HFFc6 (cell line): ENCODE results near the gene MIAT. TPM values are rescaled to one million over a fixed set of nuclear protein-coding genes. Genes with fewer than 3 reads are reported as not detected.

Experiments
- DNase-seq: peaks from one replicate; pipeline ENCODE4 v3.0.0-alpha.2; 2018
- H3K27ac Mint-ChIP-seq: 2 replicates; pipeline ENCODE4 v1.8.0; 2020; ENCODE audit warnings: mild to moderate bottlenecking, mixed read lengths
- H3K27me3 Mint-ChIP-seq: 2 replicates; pipeline ENCODE4 v1.8.0; 2021; ENCODE audit warnings: mild to moderate bottlenecking, moderate library complexity, mixed read lengths; ENCODE audit not compliant: insufficient read depth
- H3K36me3 Mint-ChIP-seq: 2 replicates; pipeline ENCODE4 v1.8.0; 2021; ENCODE audit warnings: low read depth, mixed read lengths
- H3K4me1 Mint-ChIP-seq: 2 replicates; pipeline ENCODE4 v1.8.0; 2020; ENCODE audit warnings: low read depth, mixed read lengths
- H3K4me3 Mint-ChIP-seq: 2 replicates; pipeline ENCODE4 v1.8.0; 2020; ENCODE audit warnings: mild to moderate bottlenecking, moderate library complexity, mixed read lengths
- H3K9me3 Mint-ChIP-seq: 2 replicates; pipeline ENCODE4 v1.8.0; 2020; ENCODE audit warnings: mild to moderate bottlenecking, mixed read lengths
- total RNA-seq, 6 experiments: library from RNA; stranded (reverse); fragmentation: NEBNext Ultra II Directional; extraction: Animal tissue kit (Norgen Biotek cat#: 25700); gene quantifications; 2 replicates in 1 of 6; 3 replicates in 5 of 6; pipeline ENCODE4 v1.2.3, GENCODE V29; 2021
- TF ChIP-seq, protein P1 (sequence below): fragments of 200-600 bp; sonication (generic); IDR thresholded peaks from 2 replicates; pipeline ENCODE4 v1.5.0; 2021; ENCODE audit warnings: antibody characterized with exemption, mild to moderate bottlenecking

Gene MIAT
- total RNA-seq, 6 experiments from 2014 or later = 0.55 to 0.89 (median 0.75) TPM

DNA sequence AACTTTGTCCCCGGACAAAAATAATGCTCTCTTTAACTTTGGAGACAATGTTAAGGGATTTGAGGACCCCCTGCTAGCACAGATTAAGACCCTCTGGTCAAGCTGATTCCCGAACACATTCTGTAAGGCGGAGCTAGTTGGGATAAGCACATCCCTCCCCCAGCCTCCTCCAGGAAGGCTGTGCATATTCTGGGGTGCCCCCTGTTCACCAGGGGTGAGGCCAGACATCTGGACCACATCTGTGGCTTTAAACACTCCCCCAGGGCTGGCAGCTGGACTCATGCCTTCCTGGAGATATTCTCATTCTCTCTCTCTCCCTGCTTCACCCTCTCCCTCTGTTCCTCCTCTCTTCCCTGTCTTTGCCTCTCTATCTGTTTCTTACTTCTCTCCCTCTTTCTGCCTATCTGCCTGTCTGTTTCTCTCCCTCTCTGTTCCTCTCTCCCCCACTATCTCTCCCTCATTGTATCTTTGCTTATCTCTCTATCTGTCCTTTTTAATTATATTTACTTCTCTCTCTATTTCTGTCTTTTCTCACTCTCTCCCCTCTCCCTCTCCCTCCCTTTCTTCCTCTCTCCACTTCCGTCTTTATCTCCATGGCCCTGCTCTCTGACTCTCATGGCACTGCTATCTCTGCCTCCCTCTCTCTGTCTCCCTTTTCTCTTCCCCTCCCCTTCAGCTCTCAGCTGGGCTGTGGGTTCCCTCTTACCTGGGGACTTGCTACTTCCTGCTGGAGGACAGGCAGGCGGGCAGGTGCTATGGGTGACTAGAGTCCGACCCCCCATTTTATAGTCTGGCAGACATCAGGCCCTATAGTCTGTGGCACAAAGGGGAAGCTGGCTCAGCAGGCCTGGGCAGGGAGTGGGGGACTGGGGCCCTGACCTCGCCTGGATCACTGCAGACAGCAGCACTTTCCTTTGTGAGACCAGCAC is 39.9 kb upstream of the MIAT start, which contains the start of gene CRYBB1:
Gene CRYBB1 (minus strand): TSS at position 757 of the 929 bp plus-strand sequence. CDS start 1,708 bp downstream, outside the sequence.
- Mint-ChIP-seq H3K4me1 (peaks cover 14% of the 10 kb centered on the region), H3K27ac (no peak within 1 kb of the TSS), H3K36me3 (no peaks in the 10 kb centered on the region), H3K9me3 (no peaks in the 10 kb centered on the region), H3K4me3 (no peak within 1 kb of the TSS), H3K27me3 (peaks cover 5% of the 10 kb centered on the region; the same call in 1 of the 2 replicates)
- TF ChIP-seq, protein P1, sequence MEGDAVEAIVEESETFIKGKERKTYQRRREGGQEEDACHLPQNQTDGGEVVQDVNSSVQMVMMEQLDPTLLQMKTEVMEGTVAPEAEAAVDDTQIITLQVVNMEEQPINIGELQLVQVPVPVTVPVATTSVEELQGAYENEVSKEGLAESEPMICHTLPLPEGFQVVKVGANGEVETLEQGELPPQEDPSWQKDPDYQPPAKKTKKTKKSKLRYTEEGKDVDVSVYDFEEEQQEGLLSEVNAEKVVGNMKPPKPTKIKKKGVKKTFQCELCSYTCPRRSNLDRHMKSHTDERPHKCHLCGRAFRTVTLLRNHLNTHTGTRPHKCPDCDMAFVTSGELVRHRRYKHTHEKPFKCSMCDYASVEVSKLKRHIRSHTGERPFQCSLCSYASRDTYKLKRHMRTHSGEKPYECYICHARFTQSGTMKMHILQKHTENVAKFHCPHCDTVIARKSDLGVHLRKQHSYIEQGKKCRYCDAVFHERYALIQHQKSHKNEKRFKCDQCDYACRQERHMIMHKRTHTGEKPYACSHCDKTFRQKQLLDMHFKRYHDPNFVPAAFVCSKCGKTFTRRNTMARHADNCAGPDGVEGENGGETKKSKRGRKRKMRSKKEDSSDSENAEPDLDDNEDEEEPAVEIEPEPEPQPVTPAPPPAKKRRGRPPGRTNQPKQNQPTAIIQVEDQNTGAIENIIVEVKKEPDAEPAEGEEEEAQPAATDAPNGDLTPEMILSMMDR = no peak
- no peak for DNase-seq

DNA sequence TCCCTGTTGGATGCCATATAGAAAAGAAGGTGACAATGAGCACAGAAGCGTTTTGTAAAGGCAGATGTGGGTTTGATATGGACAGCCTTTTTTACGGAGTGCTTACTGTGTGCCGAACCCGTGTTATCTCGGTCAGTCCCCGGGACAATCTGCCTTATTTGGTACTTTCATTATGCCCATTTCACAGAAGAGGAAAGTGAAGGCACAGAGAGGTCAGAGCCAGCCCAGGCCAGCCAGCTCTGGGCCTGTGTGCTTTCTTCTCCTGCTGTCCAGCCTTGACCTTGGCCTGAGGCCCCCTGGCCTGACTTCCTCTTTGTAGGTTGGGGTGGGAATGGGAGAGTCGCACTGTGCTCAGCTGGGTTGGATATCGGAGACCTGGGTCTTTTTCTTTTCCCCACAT is 38.9 kb upstream of the MIAT start:
- peaks cover 5% of the 10 kb centered on the region; the same call in 1 of the 2 replicates for H3K27me3 Mint-ChIP-seq
- no peak overlapping the region for H3K27ac Mint-ChIP-seq
- TF ChIP-seq, protein P1 = no peak
- DNase-seq = no peak
- H3K4me1 Mint-ChIP-seq = peaks cover 14% of the 10 kb centered on the region
- H3K4me3 Mint-ChIP-seq = no peak overlapping the region
- no peaks in the 10 kb centered on the region for H3K36me3 Mint-ChIP-seq
- no peaks in the 10 kb centered on the region for H3K9me3 Mint-ChIP-seq

DNA sequence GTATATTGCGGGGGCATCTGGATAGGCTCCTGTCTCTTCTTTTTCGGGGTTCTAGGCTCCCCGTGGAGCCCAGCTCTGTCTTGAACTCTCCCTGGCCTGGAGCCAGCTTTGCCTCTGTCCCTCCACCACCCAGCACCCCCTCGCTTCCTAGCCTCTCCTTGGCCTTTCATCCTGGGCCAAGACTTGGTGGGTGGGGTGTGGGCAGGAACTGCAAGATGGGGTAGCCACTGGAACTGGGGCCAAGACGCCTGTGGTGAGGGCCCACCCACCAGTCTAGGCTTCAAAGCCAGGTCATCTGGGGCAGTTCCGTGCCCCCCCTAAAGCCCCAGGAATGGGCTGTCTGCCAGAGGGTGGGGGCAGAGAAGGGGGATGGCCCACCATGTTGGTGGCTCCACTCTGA is 37.9 kb upstream of the MIAT start:
- peaks cover 5% of the 10 kb centered on the region; the same call in 1 of the 2 replicates for H3K27me3 Mint-ChIP-seq
- TF ChIP-seq, protein P1 = no peak
- H3K4me3 Mint-ChIP-seq = no peak overlapping the region
- no peaks in the 10 kb centered on the region for H3K36me3 Mint-ChIP-seq
- H3K27ac Mint-ChIP-seq = no peak overlapping the region
- H3K4me1 Mint-ChIP-seq = peaks cover 14% of the 10 kb centered on the region
- no peak for DNase-seq
- H3K9me3 Mint-ChIP-seq = no peaks in the 10 kb centered on the region

DNA sequence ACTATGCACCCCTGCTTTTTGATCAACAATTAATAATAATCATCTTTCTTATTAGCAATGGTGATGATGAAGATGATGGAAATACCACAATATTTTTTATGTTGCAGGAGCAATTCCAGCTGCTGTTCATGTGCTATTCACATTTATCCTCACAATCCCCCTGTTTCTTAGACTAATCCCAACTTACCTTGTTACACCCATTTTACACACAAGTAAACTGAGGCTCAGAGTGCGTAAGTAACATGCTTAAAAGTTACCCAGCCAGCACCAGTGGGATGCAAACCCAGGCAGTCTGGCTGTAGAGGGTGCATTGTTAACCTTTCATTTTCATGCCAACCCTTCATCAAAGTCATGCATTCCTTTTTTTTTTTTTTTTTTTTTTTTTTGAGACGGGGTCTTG is 37.2 kb upstream of the MIAT start:
- Mint-ChIP-seq H3K27me3 (peaks cover 8% of the 10 kb centered on the region), H3K36me3 (no peaks in the 10 kb centered on the region), H3K27ac (no peak overlapping the region), H3K4me3 (no peak overlapping the region), H3K9me3 (no peaks in the 10 kb centered on the region), H3K4me1 (peaks cover 14% of the 10 kb centered on the region)
- TF ChIP-seq, protein P1 = no peak
- no peak for DNase-seq

DNA sequence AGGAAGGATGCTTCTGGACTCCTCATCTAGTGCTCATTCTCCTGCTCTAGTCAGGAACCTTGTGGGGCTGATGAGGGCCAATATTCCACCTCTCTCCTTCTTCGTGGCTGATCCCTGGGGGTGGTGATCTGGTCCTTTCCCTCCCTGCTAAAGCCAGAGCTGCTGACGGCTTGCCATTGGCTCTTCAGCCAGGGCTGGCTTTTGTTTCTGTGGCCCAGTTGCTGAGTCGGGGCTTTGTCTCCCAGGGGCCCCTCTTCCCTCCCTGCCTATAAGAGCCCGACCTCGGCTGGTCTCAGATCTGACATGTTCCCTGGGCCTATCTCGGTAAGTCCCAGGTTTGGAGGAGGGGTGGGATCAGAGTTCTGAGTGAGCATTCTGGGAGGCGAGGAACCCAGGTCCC is 35.7 kb upstream of the MIAT start, which contains the start of gene CRYBA4:
Gene CRYBA4 (plus strand): TSS at position 301 of the 400 bp plus-strand sequence. CDS start 634 bp downstream, outside the sequence.
- Mint-ChIP-seq H3K9me3 (no peaks in the 10 kb centered on the region), H3K36me3 (no peaks in the 10 kb centered on the region), H3K27ac (no peak within 1 kb of the TSS), H3K27me3 (peaks cover 11% of the 10 kb centered on the region), H3K4me3 (no peak within 1 kb of the TSS), H3K4me1 (peaks cover 14% of the 10 kb centered on the region)
- DNase-seq = no peak
- TF ChIP-seq, protein P1 = no peak
